Measurements from ENCODE around the gene KCNS1.

Gene KCNS1

GRCh38 chr20:45052698-45053429, 48.1 kb downstream of the KCNS1 start:
- in situ Hi-C loops (cut with HindIII; ENCODE audit: low sequenced_read_pairs), result no loop called here

- in situ Hi-C loops (cut with HindIII; ENCODE audit: low sequenced_read_pairs), result no loop called here
Measured at GRCh38 chr20:45051204-45052060, 49.5 kb downstream of the KCNS1 start.

- in situ Hi-C loops (cut with HindIII; ENCODE audit: low sequenced_read_pairs), result no loop called here
Measured at GRCh38 chr20:45049904-45050471, 50.9 kb downstream of the KCNS1 start.

GRCh38 chr20:45049438-45049837, 51.5 kb downstream of the KCNS1 start:
- in situ Hi-C loops (cut with HindIII; ENCODE audit: low sequenced_read_pairs), result no loop called here

DNA sequence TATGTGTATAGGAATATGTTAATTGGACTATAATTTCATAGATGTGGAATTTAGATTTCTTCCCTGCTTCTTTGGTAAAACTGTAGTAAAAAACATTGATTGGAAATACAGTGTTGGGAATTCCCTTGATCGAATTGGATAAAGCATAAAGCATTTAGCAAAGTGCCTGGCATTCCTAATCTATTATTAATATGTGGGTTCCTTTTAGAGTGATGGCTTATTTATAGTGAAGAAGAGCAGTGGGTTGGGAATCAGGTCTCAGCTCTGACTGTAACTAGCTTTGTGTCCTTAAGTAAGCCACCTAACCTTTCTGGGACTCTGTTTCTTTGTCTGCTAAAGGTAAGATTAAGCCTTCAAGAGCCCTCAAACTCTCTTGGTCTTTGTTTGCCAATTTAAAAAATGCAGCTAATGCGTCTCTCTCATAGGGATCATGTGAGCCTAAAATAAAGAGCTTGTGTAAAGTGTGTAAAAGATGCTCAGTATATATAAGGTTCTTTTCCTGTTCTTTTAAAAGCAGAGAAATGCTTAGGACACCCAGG, 53.3 kb downstream of the KCNS1 start:
- in situ Hi-C loops (cut with HindIII; ENCODE audit: low sequenced_read_pairs), result no loop called here

DNA sequence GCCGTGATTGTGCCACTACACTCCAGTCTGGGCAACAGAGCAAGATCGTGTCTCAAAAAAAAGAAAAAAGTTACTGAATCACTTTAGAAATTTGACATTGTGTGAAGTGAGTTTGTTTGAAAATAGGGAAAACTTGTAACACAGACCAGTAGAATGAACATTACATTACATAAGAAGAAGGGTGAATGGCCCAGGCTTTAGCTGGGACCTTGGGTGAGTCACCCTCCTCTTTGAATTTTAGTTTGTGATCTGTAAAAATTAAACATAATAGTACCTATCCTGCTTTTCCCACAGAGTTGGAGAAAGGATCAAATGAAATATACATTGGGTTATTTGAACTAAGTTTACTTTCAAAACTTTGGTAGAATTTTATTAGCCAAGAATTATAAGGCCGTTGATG, 56.3 kb downstream of the KCNS1 start:
- in situ Hi-C loops (cut with HindIII; ENCODE audit: low sequenced_read_pairs), result no loop called here

DNA sequence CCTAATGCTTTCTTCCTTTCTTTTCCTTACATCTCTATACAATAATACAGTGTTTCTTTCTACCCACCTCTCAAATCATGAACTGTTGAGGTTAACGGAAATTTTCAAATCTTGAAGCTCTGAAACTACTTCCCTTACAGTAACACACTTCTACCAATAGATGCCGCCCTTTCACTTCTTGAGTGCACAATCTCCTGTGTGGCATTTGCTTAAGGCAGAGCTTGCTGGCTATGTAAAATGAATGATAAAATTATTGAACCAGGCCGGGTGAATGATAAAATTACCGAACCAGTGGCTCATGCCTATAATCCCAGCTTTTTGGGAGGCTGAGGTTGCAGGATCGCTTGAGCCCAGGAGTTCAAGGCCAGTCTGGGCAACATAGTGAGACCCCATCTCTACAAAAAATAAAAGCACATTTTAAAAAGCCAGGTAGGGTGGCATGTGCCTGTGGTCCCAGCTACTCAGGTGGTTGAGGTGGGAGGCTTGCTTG, 56.8 kb downstream of the KCNS1 start:
- in situ Hi-C loops (cut with HindIII; ENCODE audit: low sequenced_read_pairs), result no loop called here

- in situ Hi-C loops (cut with HindIII; ENCODE audit: low sequenced_read_pairs), result no loop called here
Measured at GRCh38 chr20:45042978-45043377, 57.9 kb downstream of the KCNS1 start.

Data from endothelial cell of hepatic sinusoid (primary cell).